GM19239 (cell line): ENCODE measurements around the gene ACSS3.
"Not testable (repeated sequence)": the region's sequence is repeated elsewhere in the genome, so short reads cannot be mapped to it uniquely, and the experiment has no call there.

Source experiments
- DNase-seq: peaks from one replicate; pipeline ENCODE4 v3.0.0; 2011; ENCODE audit warnings: low spot score; ENCODE audit not compliant: insufficient read length
- FAIRE-seq: peaks from 2 replicates; lab custom pipeline; 2011; peaks lifted over from hg19 to GRCh38; lab: Jason Lieb, UNC

ACSS3 gene, protein sequence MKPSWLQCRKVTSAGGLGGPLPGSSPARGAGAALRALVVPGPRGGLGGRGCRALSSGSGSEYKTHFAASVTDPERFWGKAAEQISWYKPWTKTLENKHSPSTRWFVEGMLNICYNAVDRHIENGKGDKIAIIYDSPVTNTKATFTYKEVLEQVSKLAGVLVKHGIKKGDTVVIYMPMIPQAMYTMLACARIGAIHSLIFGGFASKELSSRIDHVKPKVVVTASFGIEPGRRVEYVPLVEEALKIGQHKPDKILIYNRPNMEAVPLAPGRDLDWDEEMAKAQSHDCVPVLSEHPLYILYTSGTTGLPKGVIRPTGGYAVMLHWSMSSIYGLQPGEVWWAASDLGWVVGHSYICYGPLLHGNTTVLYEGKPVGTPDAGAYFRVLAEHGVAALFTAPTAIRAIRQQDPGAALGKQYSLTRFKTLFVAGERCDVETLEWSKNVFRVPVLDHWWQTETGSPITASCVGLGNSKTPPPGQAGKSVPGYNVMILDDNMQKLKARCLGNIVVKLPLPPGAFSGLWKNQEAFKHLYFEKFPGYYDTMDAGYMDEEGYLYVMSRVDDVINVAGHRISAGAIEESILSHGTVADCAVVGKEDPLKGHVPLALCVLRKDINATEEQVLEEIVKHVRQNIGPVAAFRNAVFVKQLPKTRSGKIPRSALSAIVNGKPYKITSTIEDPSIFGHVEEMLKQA

GRCh38 chr12:81077686-81078441 is at the start of gene ACSS3:
TSS of gene ACSS3 (plus strand) at chr12:81078079. CDS start at chr12:81078121, 42 bp downstream.
- no peak for FAIRE-seq
- no peak for DNase-seq

DNA sequence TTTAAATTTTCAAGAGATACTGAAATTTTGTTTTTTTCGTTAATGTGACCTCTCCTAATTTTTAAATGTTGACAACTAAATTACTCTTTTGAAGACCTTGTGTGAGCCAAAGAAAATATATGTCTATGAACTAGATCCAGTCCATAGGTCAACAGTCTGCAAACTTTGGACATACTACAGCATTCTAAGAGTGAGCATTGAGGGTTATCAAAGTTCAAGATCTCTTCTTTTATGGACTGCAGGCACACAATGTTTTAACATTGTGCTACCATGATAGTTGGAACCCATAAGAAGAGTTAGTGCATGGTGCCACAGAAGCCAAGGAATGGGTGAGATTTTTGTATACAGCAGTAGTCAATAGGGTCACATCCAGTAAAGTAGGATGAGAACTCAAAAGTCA is 43.0 kb upstream of the ACSS3 start:
- FAIRE-seq (no peak), DNase-seq (no peak)

- DNase-seq, result no peak
- no peak for FAIRE-seq
These were observed 38.6 kb upstream of the ACSS3 start for GRCh38 chr12:81039231-81039630.

DNA sequence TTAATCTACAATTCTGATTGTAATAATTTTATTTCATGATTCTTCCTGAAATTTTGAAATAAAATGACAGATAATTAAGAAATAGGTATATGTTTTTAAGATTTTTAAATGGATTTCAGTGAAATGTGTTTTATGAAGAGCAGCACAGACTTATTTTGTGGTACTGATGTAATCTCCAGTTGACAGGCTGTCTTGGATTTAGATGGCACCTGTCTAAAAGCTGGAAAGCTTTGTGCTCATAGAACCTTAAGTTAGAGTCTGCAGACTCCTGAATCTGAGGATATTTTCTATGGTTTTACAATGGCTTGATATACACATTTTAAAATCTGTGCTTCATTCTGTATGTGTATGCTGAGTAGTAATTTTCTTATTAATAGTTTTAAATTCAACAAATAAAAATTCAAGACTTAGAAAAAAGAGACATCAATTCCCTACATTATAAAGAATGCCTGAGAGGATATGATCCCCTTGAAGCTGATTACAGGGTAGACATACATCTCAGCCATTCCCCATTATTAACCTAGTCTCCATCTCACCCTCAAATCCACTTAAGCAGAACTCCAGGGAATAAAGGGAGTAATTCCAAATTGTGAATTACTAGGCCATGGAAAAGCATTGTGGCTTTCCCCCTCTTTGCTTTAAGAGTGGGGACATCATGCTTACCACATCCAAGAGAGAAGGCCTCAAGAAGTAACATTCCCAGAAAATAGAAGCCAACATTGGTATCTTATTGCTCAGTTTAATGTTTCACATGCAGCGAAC is 33.7 kb upstream of the ACSS3 start:
- DNase-seq, result no peak
- FAIRE-seq, result no peak

GRCh38 chr12:81064971-81065370 is 12.9 kb upstream of the ACSS3 start:
- not testable (repeated sequence) for DNase-seq

GRCh38 chr12:81070846-81071245 is 7.0 kb upstream of the ACSS3 start:
- FAIRE-seq, result no peak
- no peak for DNase-seq

More at GRCh38 chr12:81064971-81065370, 12.9 kb upstream of the ACSS3 start:
- FAIRE-seq, result not testable (repeated sequence)

GRCh38 chr12:81075539-81075938 is 2.3 kb upstream of the ACSS3 start:
- DNase-seq (no peak), FAIRE-seq (no peak)

GRCh38 chr12:81077329-81077685 is 572 bp upstream of the ACSS3 start:
- FAIRE-seq (no peak), DNase-seq (no peak)

- no peak for FAIRE-seq
- no peak for DNase-seq
These were observed 754 bp downstream of the ACSS3 start for GRCh38 chr12:81078469-81079196.

GRCh38 chr12:81079280-81080076 is 1.6 kb downstream of the ACSS3 start:
- FAIRE-seq, result no peak

GRCh38 chr12:81080431-81080983 is 2.6 kb downstream of the ACSS3 start:
- FAIRE-seq, result no peak
- no peak for DNase-seq

More at GRCh38 chr12:81079280-81080076, 1.6 kb downstream of the ACSS3 start:
- DNase-seq, result no peak

GRCh38 chr12:81081726-81082125 is 3.8 kb downstream of the ACSS3 start:
- DNase-seq, result no peak
- FAIRE-seq, result no peak

DNA sequence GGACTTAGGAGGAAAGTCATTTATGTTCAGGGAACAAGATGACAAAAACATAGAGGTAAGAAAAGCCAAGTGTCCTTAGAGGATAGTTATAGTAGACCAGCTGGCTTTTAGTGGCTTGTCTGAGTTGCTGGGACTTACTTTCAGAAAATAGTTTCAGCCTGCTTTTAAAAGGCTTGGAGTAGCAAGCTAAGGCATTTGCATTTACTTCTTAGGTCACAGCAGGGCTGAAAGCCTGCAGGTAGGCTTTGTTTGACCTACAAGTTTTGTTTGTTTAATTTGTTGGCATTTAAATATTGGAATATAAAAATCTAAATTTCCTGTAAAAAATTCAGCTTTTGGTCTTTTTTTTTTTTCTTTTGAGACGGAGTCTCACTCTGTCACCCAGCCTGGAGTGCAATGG is 5.1 kb downstream of the ACSS3 start:
- no peak for DNase-seq
- no peak for FAIRE-seq

DNA sequence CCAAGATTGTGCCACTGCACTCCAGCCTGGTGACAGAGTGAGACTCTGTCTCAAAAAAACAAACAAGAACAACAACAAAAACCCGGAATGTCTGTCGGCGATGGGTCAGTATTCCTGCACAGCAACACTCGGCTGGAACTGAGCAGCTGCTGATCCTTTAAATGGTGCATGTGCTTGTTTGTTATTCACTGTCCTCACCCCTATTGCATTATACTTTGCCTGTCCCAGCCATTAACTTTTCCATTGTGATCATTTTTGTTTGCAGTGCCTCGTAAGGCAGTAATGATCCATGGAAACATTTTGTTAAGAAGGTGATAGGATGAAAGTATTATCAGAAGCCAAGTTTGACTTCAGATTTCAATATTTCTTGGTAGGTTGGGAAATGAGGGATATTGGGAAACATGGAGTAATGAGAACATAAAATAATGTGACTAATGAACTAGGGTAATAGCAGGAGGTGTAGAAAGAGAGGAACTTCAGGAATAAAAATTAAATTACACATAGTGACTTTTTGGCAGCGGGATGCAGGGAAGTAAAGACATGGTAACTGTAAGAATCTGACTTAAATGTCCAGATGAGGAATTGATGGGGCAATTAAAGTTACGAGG is 6.1 kb downstream of the ACSS3 start:
- FAIRE-seq (no peak), DNase-seq (no peak)

DNA sequence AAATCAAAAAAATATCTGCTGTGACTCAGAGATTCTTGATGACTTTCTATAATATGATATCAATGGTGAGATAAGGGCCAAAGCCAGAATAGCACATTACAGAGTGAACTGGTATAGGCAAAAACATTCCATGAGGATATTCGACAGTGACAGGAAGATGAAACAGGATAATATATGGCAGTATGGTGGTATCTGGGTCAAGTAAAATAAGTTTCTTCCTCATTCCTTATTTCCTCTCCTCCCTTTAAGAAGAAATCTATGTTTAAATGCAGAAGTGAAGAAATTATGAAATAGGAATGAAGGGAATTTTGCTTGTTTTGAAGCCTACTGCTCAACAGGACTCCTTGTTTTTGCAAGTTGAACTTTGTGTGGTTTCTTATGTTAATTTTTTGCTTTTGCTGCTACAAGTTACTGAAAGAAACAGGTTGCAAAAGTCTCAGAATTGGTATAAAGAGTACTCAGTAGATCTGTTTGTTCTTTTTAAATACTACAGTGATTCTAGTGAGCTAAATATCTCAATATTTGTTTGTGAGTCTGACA is 7.0 kb downstream of the ACSS3 start:
- DNase-seq, result no peak
- no peak for FAIRE-seq

GRCh38 chr12:81085832-81086231 is 8.0 kb downstream of the ACSS3 start:
- FAIRE-seq (no peak), DNase-seq (no peak)

GRCh38 chr12:81086342-81086741 is 8.5 kb downstream of the ACSS3 start:
- no peak for FAIRE-seq
- no peak for DNase-seq

GRCh38 chr12:81088221-81088620 is 10.3 kb downstream of the ACSS3 start:
- FAIRE-seq (no peak), DNase-seq (no peak)
